DMS53 treated with DMSO at 0.1 percent for 48 hours (cell line): ENCODE results near the gene ATRIP.
"Not testable (repeated sequence)": the region's sequence is repeated elsewhere in the genome, so short reads cannot be mapped to it uniquely, and the experiment has no call there.

Experiments used
- DNase-seq: peaks from one replicate; lab custom pipeline; 2025; ENCODE audit not compliant: unreplicated experiment; lab: John Stamatoyannopoulos, UW

The ATRIP gene

GRCh38 chr3:48446425-48447193 is at the start of gene ATRIP:
Gene ATRIP (plus strand): TSS chr3:48446737. CDS start chr3:48446846, 109 bp downstream.
- peak; percentile 14 for DNase-seq

- DNase-seq = no peak
Measured at GRCh38 chr3:48397767-48398681, 48.5 kb upstream of the ATRIP start.

GRCh38 chr3:48398701-48399386 is 47.7 kb upstream of the ATRIP start:
- DNase-seq = no peak

- DNase-seq = no peak
Measured at GRCh38 chr3:48399387-48400172, 47.0 kb upstream of the ATRIP start.

- no peak for DNase-seq
Measured at GRCh38 chr3:48400824-48401433, 45.6 kb upstream of the ATRIP start.

DNA sequence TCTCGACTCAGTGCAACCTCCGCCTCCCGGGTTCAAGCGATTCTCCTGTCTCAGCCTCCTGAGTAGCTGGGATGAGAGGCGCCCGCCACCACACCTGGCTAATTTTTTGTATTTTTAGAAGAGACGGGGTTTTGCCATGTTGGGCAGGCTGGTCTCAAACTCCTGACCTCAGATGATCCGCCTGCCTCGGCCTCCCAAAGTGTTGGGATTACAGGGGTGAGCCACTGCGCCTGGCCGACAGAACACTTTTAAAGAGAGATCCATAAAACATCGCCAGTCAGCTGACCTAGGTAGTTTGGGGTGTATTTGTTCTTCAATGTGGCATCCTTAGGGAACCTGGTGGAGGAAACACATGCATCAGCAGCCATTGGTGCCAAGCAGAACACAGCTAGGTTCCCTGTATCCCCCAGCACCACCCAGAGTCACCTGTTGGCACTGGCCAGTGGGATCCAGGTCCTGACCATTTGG is 45.1 kb upstream of the ATRIP start:
- not testable (repeated sequence) for DNase-seq

- no peak for DNase-seq
Measured at GRCh38 chr3:48402281-48402732, 44.2 kb upstream of the ATRIP start.

DNA sequence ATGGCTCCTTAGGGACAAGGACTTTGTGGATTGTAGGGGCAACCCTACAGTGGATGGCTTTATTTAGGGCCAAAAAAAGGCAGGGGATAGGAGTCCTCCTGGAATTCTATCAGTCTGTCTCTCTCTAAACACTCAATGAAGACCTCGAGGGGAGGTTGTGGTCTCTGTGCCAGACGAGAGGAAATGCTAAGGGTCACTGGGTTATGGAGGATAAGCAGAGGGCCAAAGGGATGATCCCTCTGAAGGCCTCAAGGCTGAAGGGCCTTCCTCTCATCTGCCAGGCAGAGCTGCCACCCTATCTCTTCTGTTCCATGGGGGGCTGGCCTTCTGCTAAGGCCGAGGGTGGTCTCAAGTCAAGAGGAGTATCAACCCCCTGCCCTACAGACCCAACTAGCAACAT is 43.6 kb upstream of the ATRIP start:
- DNase-seq = no peak

DNA sequence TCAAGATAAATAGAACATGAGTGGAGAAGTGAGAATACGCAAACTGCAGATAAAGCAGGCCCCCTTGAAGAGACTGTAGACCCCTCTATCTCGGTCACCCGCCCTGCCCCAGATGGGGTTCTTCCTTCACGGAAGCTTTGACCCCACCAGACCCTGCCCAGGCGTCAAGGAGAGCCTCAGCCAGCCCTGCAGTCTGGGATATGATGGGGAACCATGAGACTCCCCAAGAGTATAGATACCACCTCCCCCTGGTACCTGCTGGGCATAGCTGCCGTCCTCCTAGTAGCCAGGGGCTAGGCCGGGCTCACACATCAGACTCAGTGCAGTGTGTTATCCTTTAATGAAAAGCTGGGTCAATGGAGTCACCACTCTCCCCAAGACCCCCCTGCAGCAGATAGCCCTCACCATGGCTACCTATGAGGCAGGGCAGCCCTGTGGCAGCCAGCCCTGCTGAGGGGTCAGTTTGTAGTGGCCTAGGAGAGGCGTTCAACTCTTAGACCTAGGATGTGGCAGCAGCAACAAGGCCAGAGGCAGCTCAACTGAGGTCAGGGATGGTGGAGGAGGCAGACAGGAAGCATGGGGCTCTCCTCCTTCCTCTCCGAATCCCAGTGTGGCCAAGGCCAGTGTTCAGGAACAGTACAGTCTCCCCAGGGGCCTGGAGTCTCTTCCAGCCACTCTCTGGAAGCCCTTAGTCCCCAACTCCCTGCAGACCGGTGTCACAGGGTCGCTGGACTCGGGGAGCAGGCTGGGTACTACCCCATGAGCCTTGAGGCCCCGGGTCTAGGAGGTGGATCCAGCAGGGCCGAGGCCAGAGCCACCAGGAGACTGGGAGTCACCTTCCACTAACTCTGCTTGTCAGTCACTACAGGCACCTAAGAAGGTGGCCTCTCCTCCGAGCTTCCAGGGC is 42.8 kb upstream of the ATRIP start:
- DNase-seq = no peak

DNA sequence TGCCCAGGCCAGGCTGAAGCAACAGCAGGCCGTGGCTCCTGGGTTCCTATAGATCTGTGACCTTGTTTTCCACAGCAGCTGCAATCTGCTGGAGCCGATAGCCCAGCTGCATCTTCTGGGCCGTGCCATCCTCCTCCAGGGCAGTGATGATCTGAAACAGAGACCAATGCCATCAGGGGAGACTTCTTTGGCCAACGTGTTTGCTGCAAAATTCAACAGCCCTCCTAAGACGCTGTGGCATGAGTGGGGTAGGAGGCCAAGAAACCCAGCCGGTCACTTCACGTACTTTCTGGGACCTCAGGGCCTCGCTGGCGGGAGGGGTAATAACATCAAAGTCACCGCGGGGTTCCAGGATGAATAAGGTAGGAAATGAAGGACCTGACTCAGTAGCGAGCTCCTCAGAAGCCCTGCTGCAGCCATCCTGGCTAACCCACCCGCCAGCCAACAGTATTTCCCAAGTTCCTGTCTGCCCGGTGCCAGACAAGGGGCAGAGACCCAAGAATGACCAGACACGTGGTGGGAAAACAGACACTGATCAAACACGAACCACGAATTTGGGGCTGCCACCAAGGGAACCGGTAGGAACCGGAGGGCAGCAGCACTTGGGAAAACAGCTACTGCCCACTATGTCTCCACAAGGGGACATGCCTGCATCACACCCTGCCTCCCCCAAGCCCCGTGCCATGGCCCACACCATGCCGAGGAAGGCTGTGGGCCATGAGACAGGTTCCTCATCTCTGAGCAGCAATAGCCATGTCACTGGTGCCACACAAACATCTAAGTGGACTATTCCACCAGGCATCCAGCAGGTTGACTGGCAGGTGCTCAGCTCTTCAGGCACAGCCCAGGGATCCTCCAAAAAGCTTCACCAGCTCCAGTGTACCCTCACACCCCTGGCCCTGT is 41.8 kb upstream of the ATRIP start:
- DNase-seq = no peak

- no peak for DNase-seq
Measured at GRCh38 chr3:48405343-48405881, 41.1 kb upstream of the ATRIP start.

DNA sequence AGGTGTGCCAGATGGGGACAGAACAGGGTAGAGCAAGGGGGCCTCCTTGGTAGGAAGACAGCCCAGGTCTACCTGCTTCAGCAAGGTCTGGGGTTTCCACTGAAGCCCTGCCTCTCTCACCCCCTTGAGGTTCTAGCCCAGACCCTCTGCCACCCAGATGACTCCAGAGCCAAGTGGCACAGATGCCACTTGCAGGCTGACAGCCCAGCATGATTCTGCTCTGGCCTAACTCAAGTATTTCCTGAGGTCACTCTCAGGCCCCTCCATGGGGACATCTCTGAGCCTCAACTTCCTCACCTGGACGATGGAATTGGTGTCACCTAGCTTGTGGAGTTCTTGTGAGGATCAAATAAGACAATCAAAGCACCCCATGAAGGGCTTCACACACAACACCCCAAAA is 40.6 kb upstream of the ATRIP start:
- no peak for DNase-seq

DNA sequence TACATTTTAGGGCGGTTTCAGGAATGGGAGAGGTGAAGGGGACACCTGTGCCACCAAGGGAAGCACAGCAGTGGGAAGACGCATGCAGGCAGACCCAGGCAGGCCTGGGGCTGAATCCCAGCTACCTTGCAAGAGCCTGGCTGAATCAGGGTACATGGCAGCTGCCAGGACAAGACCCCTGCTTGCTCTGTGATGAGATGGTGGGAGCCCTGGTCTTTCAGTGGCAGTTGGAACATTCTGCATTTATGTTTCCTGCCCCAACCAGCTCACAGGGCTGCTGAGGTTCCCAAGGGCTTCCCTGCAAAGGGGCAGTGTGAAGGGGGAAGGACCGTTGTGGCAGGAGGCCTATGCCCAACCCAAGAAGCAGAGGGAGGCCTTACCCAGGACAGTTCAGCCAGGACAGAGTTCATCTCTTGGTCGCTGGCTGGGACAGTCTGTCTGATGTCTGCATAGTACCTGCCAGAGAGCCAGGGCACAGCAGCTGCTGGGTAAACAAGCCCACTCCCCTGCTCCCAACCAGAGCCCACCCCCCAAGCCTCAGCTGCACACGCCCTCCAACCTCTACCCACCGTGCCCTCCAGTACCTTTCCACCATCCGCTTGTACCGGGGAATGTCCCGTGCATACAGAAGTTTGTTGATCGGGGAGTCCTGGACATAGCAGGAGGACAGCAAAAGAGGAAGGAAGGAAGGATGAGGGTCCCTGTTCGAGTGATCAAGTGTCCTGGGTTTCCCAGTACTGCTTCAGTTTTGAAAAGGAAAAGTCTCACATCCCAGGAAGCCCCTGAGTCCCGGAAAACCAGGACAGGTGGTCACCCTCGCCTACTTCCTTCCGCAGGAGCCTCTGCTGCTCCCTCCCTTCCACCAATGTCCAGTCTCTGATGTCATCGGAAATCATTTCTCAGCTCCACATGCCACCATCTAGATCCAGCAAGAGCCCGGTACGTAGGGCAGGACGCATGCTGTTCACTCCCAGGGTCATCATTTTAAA is 39.8 kb upstream of the ATRIP start:
- DNase-seq = no peak

DNA sequence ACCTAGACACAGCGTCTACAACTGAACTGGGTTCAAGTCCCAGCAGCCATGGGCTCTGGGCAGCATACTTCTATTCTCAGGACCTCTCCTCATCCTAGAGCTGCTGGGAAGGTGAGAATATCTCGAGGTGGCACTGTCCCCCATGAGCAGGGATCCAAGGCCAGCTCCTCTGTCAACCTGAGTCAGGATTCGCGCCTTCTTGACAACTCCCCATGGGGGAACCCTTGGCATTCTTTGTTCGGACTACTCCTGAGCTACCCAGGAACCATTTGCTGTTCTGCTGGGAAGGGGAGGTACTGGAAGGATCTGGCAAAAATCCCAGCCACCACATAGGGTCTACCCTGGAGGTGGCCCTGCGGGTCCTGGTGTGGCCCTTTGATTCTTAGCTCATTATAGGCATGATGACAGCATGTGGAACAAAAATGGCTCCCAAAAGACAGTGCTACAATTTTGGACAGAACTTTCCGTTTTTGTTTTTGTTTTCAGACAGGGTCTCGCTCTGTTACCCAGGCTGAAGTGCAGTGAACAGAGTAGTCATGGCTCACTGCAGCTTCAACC is 38.9 kb upstream of the ATRIP start:
- no peak for DNase-seq

DNA sequence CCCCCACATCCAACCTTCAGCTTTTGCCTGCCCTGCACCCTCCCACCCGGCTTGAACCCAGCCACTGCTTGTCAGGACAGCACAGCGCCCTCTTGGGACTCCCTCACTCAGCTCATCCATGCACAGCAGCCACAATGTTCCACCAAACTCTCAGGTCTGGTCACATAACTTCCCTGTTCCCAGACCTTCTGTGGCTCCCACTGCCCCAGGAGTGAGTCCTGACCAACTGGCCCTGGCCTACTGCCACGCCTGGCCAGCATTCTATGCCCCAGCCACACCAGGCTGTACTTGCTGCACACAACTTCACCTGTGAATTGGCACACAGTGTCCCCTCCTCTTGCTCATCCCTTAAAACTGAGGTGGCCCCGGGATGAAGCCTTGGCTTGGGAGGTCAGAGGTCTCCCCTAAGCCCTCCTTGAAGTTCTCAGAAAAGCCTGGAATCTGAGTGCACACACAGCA is 37.7 kb upstream of the ATRIP start:
- DNase-seq = no peak
